Prostate gland (tissue), 2 donors: ENCODE results near the gene AAR2.

ENCODE experiments used
- CTCF ChIP-seq, 4 experiments: fragments of 200-600 bp in 2 of 4; fragments of 450-650 bp in 2 of 4; sonication (generic) in 2 of 4; IDR thresholded peaks; 1 replicate in 3 of 4; 2 replicates in 1 of 4; pipeline ENCODE4 v1.5.1; 2016 to 2019; ENCODE audit warnings: antibody characterized with exemption in 4 of 4, mild to moderate bottlenecking in 2 of 4, moderate library complexity in 2 of 4
- POLR2A ChIP-seq: fragments of 450-650 bp; IDR thresholded peaks from one replicate; pipeline ENCODE4 v1.6.1; 2016; ENCODE audit warnings: antibody characterized with exemption, mild to moderate bottlenecking
- POLR2AphosphoS5 ChIP-seq: sonication (generic); formaldehyde crosslinking; IDR thresholded peaks from one replicate; pipeline ENCODE4 v1.6.1; 2017; ENCODE audit warnings: antibody characterized with exemption

- TF ChIP-seq POLR2AphosphoS5 (no peak), CTCF (IDR thresholded peaks at IDR 0.05) (no peak), POLR2A (no peak)
Measured at GRCh38 chr20:36217226-36217625, 19.1 kb upstream of the AAR2 start.
